K562 (cell line): ENCODE data around the gene CRYBG1. TPM values are rescaled to one million over a fixed set of nuclear protein-coding genes. Genes with fewer than 3 reads are reported as not detected.

Source experiments
- ASH1L ChIP-seq: fragments of 450-650 bp; IDR thresholded peaks from 2 replicates; pipeline ENCODE4 v1.6.1; 2018; ENCODE audit warnings: borderline replicate concordance, mild to moderate bottlenecking, low read depth; ENCODE audit not compliant: partially characterized antibody
- ATF1 ChIP-seq, 2 experiments: fragments of 450-650 bp in 1 of 2; IDR thresholded peaks; 2 replicates each; pipeline ENCODE4 v1.6.1; 2016; ENCODE audit warnings: missing compliant biosample characterization in 1 of 2, missing genetic modification characterization in 1 of 2
- ATF7 ChIP-seq: fragments of 450-650 bp; IDR thresholded peaks from 2 replicates; pipeline ENCODE4 v1.7.1; 2014; ENCODE audit warnings: mild to moderate bottlenecking, moderate library complexity
- BCOR ChIP-seq: fragments of 450-650 bp; IDR thresholded peaks from 2 replicates; pipeline ENCODE4 v1.6.1; 2016
- BRD4 ChIP-seq: fragments of 200-600 bp; sonication (generic); IDR thresholded peaks from 2 replicates; pipeline ENCODE4 v1.6.1; 2017; ENCODE audit warnings: inconsistent platforms
- CHD2 ChIP-seq: IDR thresholded peaks from 2 replicates; pipeline ENCODE4 v1.6.1; 2011; ENCODE audit warnings: low read depth, low read length
- CREB1 ChIP-seq, 2 experiments: sonication (generic) in 1 of 2; formaldehyde crosslinking in 1 of 2; IDR thresholded peaks; 2 replicates each; pipeline versions ENCODE4 v1.6.1 to v1.8.0; 2012 to 2022; ENCODE audit warnings: inconsistent platforms in 1 of 2, mild to moderate bottlenecking in 1 of 2, missing genetic modification reagents in 1 of 2, moderate library complexity in 1 of 2
- CTCFL ChIP-seq: IDR thresholded peaks from 2 replicates; pipeline ENCODE4 v1.6.1; 2011; ENCODE audit warnings: borderline replicate concordance, low read depth, mild to moderate bottlenecking, moderate library complexity, low read length; ENCODE audit not compliant: insufficient read depth, poor library complexity, severe bottlenecking
- CXXC5 ChIP-seq: fragments of 250-450 bp; sonication (Bioruptor Pico); IDR thresholded peaks from 2 replicates; pipeline ENCODE4 v1.8.0; 2022; ENCODE audit warnings: inconsistent platforms, mild to moderate bottlenecking, moderate library complexity
- E2F3 ChIP-seq: fragments of 250-450 bp; sonication (Bioruptor Pico); IDR thresholded peaks from 2 replicates; pipeline ENCODE4 v1.4.0; 2020; ENCODE audit warnings: mild to moderate bottlenecking
- FOS ChIP-seq: IDR thresholded peaks from 3 replicates; pipeline ENCODE4 v1.6.1; 2011; ENCODE audit not compliant: insufficient read length; ENCODE audit errors: extremely low read depth
- FOSL1 ChIP-seq: fragments of 200-800 bp; sonication (Bioruptor generic); conservative IDR thresholded peaks from 2 replicates; pipeline ENCODE4 v1.6.1; 2016; ENCODE audit warnings: missing genetic modification characterization, missing compliant biosample characterization
- FOXJ3 ChIP-seq: sonication (generic); formaldehyde crosslinking; IDR thresholded peaks from 2 replicates; pipeline ENCODE4 v1.4.0; 2020; ENCODE audit warnings: mild to moderate bottlenecking, missing genetic modification reagents
- FOXK2 ChIP-seq, 2 experiments: fragments of 450-650 bp; IDR thresholded peaks in 1 of 2; conservative IDR thresholded peaks in 1 of 2; 2 replicates each; pipeline ENCODE4 v1.6.1; 2016; ENCODE audit warnings: low read depth in 2 of 2, mild to moderate bottlenecking in 1 of 2
- HNRNPK ChIP-seq: fragments of 200-400 bp; formaldehyde crosslinking; IDR thresholded peaks from one replicate; pipeline ENCODE4 v1.6.1; 2018; ENCODE audit warnings: mild to moderate bottlenecking, low read depth, low read length; ENCODE audit not compliant: poor library complexity, severe bottlenecking
- KLF13 ChIP-seq: fragments of 450-650 bp; IDR thresholded peaks from 2 replicates; pipeline ENCODE4 v1.6.1; 2016; ENCODE audit warnings: missing genetic modification characterization, low read depth, mild to moderate bottlenecking, missing compliant biosample characterization, moderate library complexity, borderline replicate concordance
- LEF1 ChIP-seq: fragments of 450-650 bp; IDR thresholded peaks from 2 replicates; pipeline ENCODE4 v1.6.1; 2016; ENCODE audit warnings: mild to moderate bottlenecking
- PRPF4 ChIP-seq: fragments of 200-400 bp; formaldehyde crosslinking; IDR thresholded peaks from one replicate; pipeline ENCODE4 v1.6.1; 2017; ENCODE audit warnings: low read length, low read depth, mild to moderate bottlenecking; ENCODE audit not compliant: insufficient read depth, poor library complexity, severe bottlenecking
- RBBP5 ChIP-seq: fragments of 200-600 bp; sonication (generic); IDR thresholded peaks from 2 replicates; pipeline ENCODE4 v1.6.1; 2012; ENCODE audit warnings: borderline replicate concordance, mild to moderate bottlenecking, low read length, control low read depth, inconsistent platforms; ENCODE audit not compliant: insufficient read depth, poor library complexity, severe bottlenecking
- SMC3 ChIP-seq: conservative IDR thresholded peaks from 2 replicates; pipeline ENCODE4 v1.6.1; 2011; ENCODE audit warnings: low read depth, low read length, improper control_type of control experiment; ENCODE audit not compliant: insufficient read depth
- SNRNP70 ChIP-seq: fragments of 200-400 bp; formaldehyde crosslinking; optimal IDR thresholded peaks from 2 replicates; pipeline ENCODE3; 2017; ENCODE audit warnings: low read depth, low read length
- TCF7 ChIP-seq: sonication (generic); IDR thresholded peaks from 2 replicates; pipeline ENCODE4 v1.6.1; 2016; ENCODE audit warnings: antibody characterized with exemption, borderline replicate concordance
- U2AF2 ChIP-seq: fragments of 200-400 bp; formaldehyde crosslinking; optimal IDR thresholded peaks from 2 replicates; pipeline ENCODE3; 2017; ENCODE audit warnings: low read depth, mild to moderate bottlenecking, low read length
- VEZF1 ChIP-seq: fragments of 200-800 bp; sonication (Bioruptor generic); IDR thresholded peaks from 2 replicates; pipeline ENCODE4 v1.6.1; 2017; ENCODE audit warnings: missing genetic modification characterization, missing compliant biosample characterization
- ZEB2 ChIP-seq: fragments of 450-650 bp; IDR thresholded peaks from 2 replicates; pipeline ENCODE4 v1.6.1; 2016
- ZKSCAN3 ChIP-seq: fragments of 250-450 bp; sonication (Bioruptor Pico); IDR thresholded peaks from 2 replicates; pipeline ENCODE4 v1.4.0; 2020
- ZNF785 ChIP-seq: fragments of 250-450 bp; sonication (Bioruptor Pico); IDR thresholded peaks from 2 replicates; pipeline ENCODE4 v1.4.0; 2020; ENCODE audit warnings: mild to moderate bottlenecking
- polyA plus RNA-seq, 8 experiments: library from polyadenylated mRNA; depleted of rRNA in 4 of 8; stranded (reverse) in 5 of 8; unstranded in 3 of 8; fragments of >200 nt; fragmentation: Nextera tagmentation in 2 of 8; fragmentation: Illumina TruSeq in 1 of 8; extraction: Ambion mirVana in 2 of 8; extraction: Trizol in 1 of 8; gene quantifications; 2 replicates each; pipeline versions ENCODE4 v1.2.1 to v1.2.3, GENCODE V29; 2011 to 2014; ENCODE audit warnings: inconsistent platforms in 1 of 8, missing spikeins in 1 of 8
- total RNA-seq, 7 experiments: library from RNA; depleted of rRNA in 6 of 7; stranded (reverse); fragments of >200 nt in 6 of 7; fragmentation: Illumina TruSeq in 2 of 7; extraction: Trizol in 2 of 7; gene quantifications; 2 replicates each; pipeline versions ENCODE4 v1.2.1 to v1.2.3, GENCODE V29; 2011 to 2021; ENCODE audit warnings: low replicate concordance in 1 of 7

CRYBG1 gene
- total and polyA plus RNA-seq, 9 of the 15 experiments (the other 6 are each of a cell fraction or from before 2014, with no cell fraction given), result 0.07 to 0.47 (median 0.11) TPM

GRCh38 chr6:106360410-106360988, at the start of gene CRYBG1 (continued):
- peak; percentile 50 for TF ChIP-seq KLF13 (tag)
- TF ChIP-seq CXXC5 (CRISPR knock-in tag), result peak; percentile 75
- TF ChIP-seq U2AF2, result no peak
- TF ChIP-seq TCF7, result peak; percentile 55; the same call in 1 of the 2 replicates
- TF ChIP-seq ZNF785 (CRISPR knock-in tag), result no peak
- no peak; the same call in 1 of the 2 replicates for TF ChIP-seq ATF7
- no peak for TF ChIP-seq FOS
- no peak for TF ChIP-seq CHD2
- peak; percentile 51 for TF ChIP-seq CTCFL
- no peak for TF ChIP-seq FOXK2 (conservative IDR thresholded peaks at IDR 0.05 in 1 of 2, IDR thresholded peaks at IDR 0.05 in 1 of 2; ENCODE audit: low read depth in 2 of 2)
- TF ChIP-seq SNRNP70, result no peak
- 0 out of 2 replicates have a peak, but pooled peaks have one; percentile 19 for TF ChIP-seq SMC3
- TF ChIP-seq RBBP5, result no peak
- TF ChIP-seq VEZF1 (CRISPR knock-in tag), result peak; percentile 55
- no peak for TF ChIP-seq FOXJ3
- no peak for TF ChIP-seq E2F3
- no peak for TF ChIP-seq BRD4
- TF ChIP-seq PRPF4, result no peak
- TF ChIP-seq LEF1, result no peak
- TF ChIP-seq BCOR, result no peak
- no peak for TF ChIP-seq ASH1L
- no peak for TF ChIP-seq FOSL1 (tag)
- TF ChIP-seq ZEB2, result peak; percentile 89
- TF ChIP-seq HNRNPK, result no peak
- TF ChIP-seq CREB1 (IDR thresholded peaks at IDR 0.05), result peak; percentile 26; the same call in 1 of the 2 replicates
- TF ChIP-seq CREB1 (CRISPR knock-in tag; IDR thresholded peaks at IDR 0.05), result no peak
- no peak for TF ChIP-seq ATF1 (CRISPR knock-in tag; IDR thresholded peaks at IDR 0.05)
- TF ChIP-seq ATF1 (tag; IDR thresholded peaks at IDR 0.05), result no peak
- no peak for TF ChIP-seq ZKSCAN3
